ENCODE data around the gene ADRB1. TPM values are rescaled to one million over a fixed set of nuclear protein-coding genes. Genes with fewer than 3 reads are reported as not detected.

The ADRB1 gene
- total RNA-seq, 1 experiment from 2014 or later = 0.12 TPM

- Histone ChIP-seq H3K27me3 (no peaks in the 10 kb centered on the region), H3K4me1 (no peaks in the 10 kb centered on the region), H3K27ac (no peak overlapping the region), H3K36me3 (no peaks in the 10 kb centered on the region), H3K9me3 (replicated peaks) (no peaks in the 10 kb centered on the region), H3K4me3 (no peak overlapping the region)
- no peak for DNase-seq
Measured at GRCh38 chr10:114081911-114082583, 38.4 kb downstream of the ADRB1 start.

DNA sequence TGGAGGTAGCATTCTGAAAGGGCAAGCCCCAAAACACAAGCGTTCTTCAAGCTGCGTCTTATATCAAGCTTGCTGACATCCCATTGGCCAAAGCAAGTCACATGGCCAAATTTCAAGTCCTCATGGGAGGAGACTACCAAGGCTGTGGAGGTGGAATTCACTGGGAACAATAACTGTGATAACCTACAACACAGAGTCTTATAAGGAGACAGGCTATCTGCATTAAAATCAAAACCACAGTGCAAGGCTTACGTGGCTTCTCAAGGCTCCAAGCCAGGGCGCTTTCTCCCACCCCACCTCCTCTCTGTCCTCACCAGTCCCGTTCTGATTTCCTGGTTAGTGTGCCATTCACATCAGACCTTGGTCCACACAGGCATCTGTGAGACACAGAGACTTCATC, 39.4 kb downstream of the ADRB1 start:
- H3K4me1 ChIP-seq = no peaks in the 10 kb centered on the region

DNA sequence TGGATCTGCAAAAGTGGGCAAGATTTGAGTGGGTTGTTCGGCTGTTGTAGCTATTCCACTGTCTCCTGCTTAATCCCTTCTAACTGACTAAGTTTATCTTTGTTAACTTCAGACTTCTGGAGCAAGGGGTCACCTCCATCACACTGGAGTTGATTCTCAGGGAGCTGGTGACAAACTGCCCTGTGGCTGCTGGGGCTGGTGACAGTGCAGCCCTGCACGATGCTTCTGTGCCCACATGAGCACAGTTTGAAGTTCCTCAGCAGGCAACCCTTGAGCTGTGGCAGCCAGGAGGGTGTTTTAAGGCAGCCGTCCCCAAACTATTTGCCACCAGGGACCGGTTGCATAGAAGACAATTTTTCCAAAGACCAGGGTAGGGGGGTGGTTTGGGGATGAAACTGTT, 40.5 kb downstream of the ADRB1 start:
- no peak for DNase-seq
- H3K27me3 ChIP-seq = no peaks in the 10 kb centered on the region
- no peak overlapping the region for H3K4me3 ChIP-seq
- no peaks in the 10 kb centered on the region for H3K36me3 ChIP-seq
- no peaks in the 10 kb centered on the region for H3K9me3 ChIP-seq (replicated peaks)
- no peaks in the 10 kb centered on the region for H3K4me1 ChIP-seq
- no peak overlapping the region for H3K27ac ChIP-seq

More for the DNA sequence above, 39.4 kb downstream of the ADRB1 start:
- H3K27me3 ChIP-seq = no peaks in the 10 kb centered on the region
- no peaks in the 10 kb centered on the region for H3K9me3 ChIP-seq (replicated peaks)
- no peak overlapping the region for H3K4me3 ChIP-seq
- no peak overlapping the region for H3K27ac ChIP-seq
- DNase-seq = no peak
- H3K36me3 ChIP-seq = no peaks in the 10 kb centered on the region

DNA sequence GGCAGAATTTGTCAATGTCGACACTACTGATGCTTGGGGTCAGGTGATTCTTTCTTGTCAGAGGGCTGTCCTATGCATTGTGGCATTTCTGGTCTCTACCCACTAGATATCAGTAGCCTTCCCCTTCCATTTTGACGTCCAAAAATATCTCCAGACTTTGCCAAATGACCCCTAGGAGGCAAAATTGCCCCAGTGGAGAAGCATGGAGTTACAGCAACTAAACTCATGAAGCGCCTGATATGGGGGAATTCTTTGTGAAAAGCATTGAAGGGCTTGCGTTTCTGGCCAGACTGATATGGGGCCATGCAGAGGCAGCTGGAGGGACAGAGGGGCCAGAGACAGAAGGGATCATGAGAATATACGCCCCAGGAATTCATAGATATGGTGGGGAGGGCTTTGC, 43.6 kb downstream of the ADRB1 start:
- Histone ChIP-seq H3K36me3 (no peaks in the 10 kb centered on the region), H3K4me3 (no peak overlapping the region), H3K9me3 (replicated peaks) (no peaks in the 10 kb centered on the region), H3K27me3 (no peaks in the 10 kb centered on the region), H3K27ac (no peak overlapping the region), H3K4me1 (no peaks in the 10 kb centered on the region)
- DNase-seq = no peak

GRCh38 chr10:114087655-114088054, 44.0 kb downstream of the ADRB1 start:
- Histone ChIP-seq H3K27me3 (no peaks in the 10 kb centered on the region), H3K4me3 (no peak overlapping the region), H3K36me3 (no peaks in the 10 kb centered on the region), H3K9me3 (replicated peaks) (no peaks in the 10 kb centered on the region), H3K27ac (no peak overlapping the region), H3K4me1 (no peaks in the 10 kb centered on the region)
- DNase-seq = no peak

DNA sequence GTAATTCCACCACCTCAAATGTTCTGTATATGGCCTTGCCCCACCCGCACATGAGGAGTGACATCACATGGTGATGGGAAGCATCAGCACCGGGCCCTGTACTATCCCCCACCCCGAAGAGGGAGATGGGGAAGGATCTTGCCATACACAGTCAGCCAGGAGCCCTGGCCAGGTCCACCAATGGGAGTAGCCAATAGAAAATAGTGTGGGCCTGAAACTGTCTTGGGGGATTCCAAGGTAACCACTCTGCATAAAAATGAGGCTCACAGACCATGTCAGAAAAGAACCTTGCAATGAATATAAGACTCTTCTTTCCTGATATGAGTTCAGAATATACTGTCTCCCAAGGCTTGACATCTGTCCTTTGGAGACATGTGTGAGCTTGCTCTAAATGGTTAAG, 51.1 kb downstream of the ADRB1 start:
- no peak overlapping the region for H3K4me3 ChIP-seq
- no peaks in the 10 kb centered on the region for H3K9me3 ChIP-seq (replicated peaks)
- H3K36me3 ChIP-seq = no peaks in the 10 kb centered on the region
- no peak overlapping the region for H3K27ac ChIP-seq
- no peaks in the 10 kb centered on the region for H3K4me1 ChIP-seq
- no peak for DNase-seq
- H3K27me3 ChIP-seq = no peaks in the 10 kb centered on the region

- Histone ChIP-seq H3K36me3 (no peaks in the 10 kb centered on the region), H3K27me3 (no peaks in the 10 kb centered on the region), H3K27ac (no peak overlapping the region), H3K4me1 (no peaks in the 10 kb centered on the region), H3K4me3 (no peak overlapping the region), H3K9me3 (replicated peaks) (no peaks in the 10 kb centered on the region)
- no peak for DNase-seq
Measured at GRCh38 chr10:114095559-114096337, 52.1 kb downstream of the ADRB1 start.

Other genes with a start within 250 kb of the ADRB1 start
- 16.7 and 19.7 TPM in 2 replicates for gene DCLRE1A, start 189.8 kb upstream of the ADRB1 start, total RNA-seq (2014; rRNA removed; shearing (Covaris generic))
- 22.1 and 28.6 TPM in 2 replicates for gene NHLRC2, start 189.2 kb upstream of the ADRB1 start, total RNA-seq (2014; rRNA removed; shearing (Covaris generic))
- 10.7 and 11.4 TPM in 2 replicates for gene CCDC186, start 130.3 kb downstream of the ADRB1 start, total RNA-seq (2014; rRNA removed; shearing (Covaris generic))
- gene TDRD1, start 135.5 kb downstream of the ADRB1 start, total RNA-seq (2014; rRNA removed; shearing (Covaris generic)) = 0.61 TPM in 2 replicates
- gene VWA2, start 195.4 kb downstream of the ADRB1 start, total RNA-seq (2014; rRNA removed; shearing (Covaris generic)) = not detected in 2 replicates

Data from SJCRH30 (cell line).